NCI-H187 (cell line): ENCODE measurements around the gene NEK3.
"Not testable (repeated sequence)": the region's sequence is repeated elsewhere in the genome, so short reads cannot be mapped to it uniquely, and the experiment has no call there.

Source experiments
- DNase-seq, 2 experiments: peaks; one replicate each; lab custom pipeline; 2025; lab: John Stamatoyannopoulos, UW

NEK3 gene

GRCh38 chr13:52170828-52171391 lies 11.5 kb upstream of the NEK3 start:
- DNase-seq, result not testable (repeated sequence)

- DNase-seq, result no peak
These were observed 10.4 kb upstream of the NEK3 start for GRCh38 chr13:52169839-52170238.

GRCh38 chr13:52165411-52165810 lies 6.0 kb upstream of the NEK3 start:
- no peak for DNase-seq

GRCh38 chr13:52164989-52165388 lies 5.6 kb upstream of the NEK3 start:
- no peak for DNase-seq

GRCh38 chr13:52163878-52164277 lies 4.5 kb upstream of the NEK3 start:
- DNase-seq, result not testable (repeated sequence)

GRCh38 chr13:52162279-52163101 lies 3.1 kb upstream of the NEK3 start:
- DNase-seq, result no peak

GRCh38 chr13:52161181-52161646 lies 1.8 kb upstream of the NEK3 start:
- DNase-seq, result no peak

GRCh38 chr13:52160506-52160905 lies 1.1 kb upstream of the NEK3 start:
- no peak for DNase-seq

- DNase-seq, result no peak
These were observed 656 bp upstream of the NEK3 start for GRCh38 chr13:52160053-52160452.

GRCh38 chr13:52158629-52159158 lies 703 bp downstream of the NEK3 start:
- no peak for DNase-seq

GRCh38 chr13:52156724-52157261 lies 2.6 kb downstream of the NEK3 start:
- DNase-seq, result no peak

- DNase-seq, result no peak
These were observed 4.2 kb downstream of the NEK3 start for GRCh38 chr13:52155177-52155576.

GRCh38 chr13:52147225-52147624 lies 12.2 kb downstream of the NEK3 start:
- DNase-seq, result no peak

GRCh38 chr13:52141299-52141698 lies 18.1 kb downstream of the NEK3 start:
- DNase-seq, result no peak

GRCh38 chr13:52137489-52137888 lies 21.9 kb downstream of the NEK3 start:
- no peak for DNase-seq

- DNase-seq, result no peak
These were observed 22.6 kb downstream of the NEK3 start for GRCh38 chr13:52136763-52137162.

GRCh38 chr13:52130641-52131040 lies 28.8 kb downstream of the NEK3 start:
- no peak for DNase-seq

GRCh38 chr13:52128714-52129700 lies 30.4 kb downstream of the NEK3 start, which contains the start of gene NEK5:
NEK5 (minus strand) TSS chr13:52129073; CDS start chr13:52127482, 1,591 bp downstream.
- DNase-seq, result peak; percentile 13 to 46

GRCh38 chr13:52127783-52128702 lies 31.4 kb downstream of the NEK3 start:
- DNase-seq, result peak; percentile 31 to 37

- no peak for DNase-seq
These were observed 32.0 kb downstream of the NEK3 start for GRCh38 chr13:52127378-52127777.

GRCh38 chr13:52125547-52125946 lies 33.9 kb downstream of the NEK3 start:
- no peak for DNase-seq
